HG03354 (cell line): Measurements from ENCODE around the gene OVCA2.
"Not testable (repeated sequence)": the region's sequence is repeated elsewhere in the genome, so short reads cannot be mapped to it uniquely, and the experiment has no call there.

Experiments used
- ATAC-seq: cut with Tn5 transposase; IDR thresholded peaks from one replicate; pipeline ENCODE4 v1.9.1; 2021; ENCODE audit warnings: mild to moderate bottlenecking; ENCODE audit not compliant: unreplicated experiment, poor library complexity, severe bottlenecking

OVCA2 gene

DNA sequence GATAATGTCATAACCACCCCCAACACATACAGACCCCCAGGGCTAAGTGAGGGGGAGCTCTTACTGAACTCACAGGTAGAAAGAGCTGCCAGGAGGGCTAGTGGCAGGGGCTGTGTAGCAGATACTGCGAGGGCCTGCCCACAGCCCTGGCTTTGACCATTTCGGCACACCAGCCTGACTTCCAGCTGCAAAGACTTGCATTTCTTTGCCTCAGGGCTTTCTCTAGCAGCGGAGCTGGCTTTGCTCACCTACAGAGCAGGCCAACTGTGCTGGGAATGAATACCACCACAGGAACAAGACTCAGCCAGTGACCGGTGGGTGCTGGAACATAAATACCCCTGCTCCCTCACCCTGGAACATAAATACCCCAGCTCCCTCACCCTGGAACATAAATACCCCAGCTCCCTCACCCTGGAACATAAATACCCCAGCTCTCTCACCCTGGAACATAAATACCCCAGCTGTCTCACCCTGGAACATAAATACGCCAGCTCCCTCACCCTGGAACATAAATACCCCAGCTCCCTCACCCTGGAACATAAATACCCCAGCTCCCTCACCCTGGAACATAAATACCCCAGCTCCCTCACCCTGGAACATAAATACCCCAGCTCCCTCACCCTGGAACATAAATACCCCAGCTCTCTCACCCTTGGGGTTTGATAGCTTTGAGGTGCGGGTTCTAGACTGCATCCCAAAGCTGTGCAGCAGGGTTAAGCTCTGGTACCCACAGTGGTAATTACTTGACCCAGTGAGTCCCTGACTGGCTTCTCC lies 28.4 kb upstream of the OVCA2 start:
- not testable (repeated sequence) for ATAC-seq

DNA sequence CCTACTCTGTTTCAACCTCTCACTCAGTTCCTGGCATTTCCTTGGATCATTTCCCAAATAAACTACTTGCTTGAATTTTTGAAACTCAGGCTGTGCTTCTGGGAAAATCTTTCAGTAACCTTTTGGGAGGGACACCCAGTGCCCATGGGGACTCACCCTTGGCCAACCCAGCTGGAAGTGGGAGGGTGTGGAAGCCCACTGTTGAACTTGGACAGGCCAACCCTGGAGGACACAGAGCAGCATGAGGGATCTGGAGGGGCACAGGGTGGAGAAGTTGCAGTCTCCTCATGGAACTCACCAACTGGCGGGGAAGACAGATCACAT lies 27.9 kb upstream of the OVCA2 start:
- no peak for ATAC-seq

DNA sequence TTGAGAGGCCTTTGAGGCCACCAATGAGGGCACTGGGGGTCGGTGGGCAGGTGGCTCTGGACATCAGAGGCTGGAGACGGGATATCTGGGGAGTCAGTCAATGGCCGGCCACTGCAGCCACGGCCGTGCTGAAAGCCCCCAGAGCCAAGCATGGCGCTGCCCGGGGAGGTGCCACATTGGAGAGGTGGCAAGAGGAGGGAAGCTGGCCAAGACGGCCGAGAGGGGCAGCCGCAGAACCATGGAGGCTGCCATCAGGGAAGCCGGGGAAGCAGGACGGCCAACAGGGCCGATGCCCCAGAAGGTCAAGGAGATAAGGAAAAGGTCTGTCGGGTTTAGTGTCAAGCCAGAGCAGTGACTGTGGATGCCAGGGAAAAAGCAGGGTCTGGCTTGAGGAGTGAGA lies 26.5 kb upstream of the OVCA2 start:
- ATAC-seq = no peak

DNA sequence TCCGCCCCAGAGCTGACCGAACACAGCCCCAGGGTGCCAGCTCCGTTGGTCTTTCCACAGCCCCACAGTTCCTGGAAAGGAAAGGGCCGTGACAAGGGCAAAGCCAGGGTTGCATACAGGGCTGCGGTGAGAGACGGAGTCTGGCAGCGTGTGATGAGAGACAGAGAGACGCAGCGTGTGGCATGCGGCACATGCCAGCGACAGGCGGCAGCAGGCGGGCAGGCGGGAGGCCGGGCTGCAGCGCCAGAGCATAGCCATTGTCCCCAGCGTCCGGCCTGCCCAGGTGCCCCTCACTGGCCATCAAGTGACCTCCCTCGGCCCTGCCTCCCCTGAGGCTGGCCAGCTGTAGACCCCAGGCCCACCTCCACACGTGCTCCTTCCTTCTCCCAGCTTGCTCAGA lies 25.3 kb upstream of the OVCA2 start:
- ATAC-seq = no peak

GRCh38 chr17:2017274-2017941 lies 24.4 kb upstream of the OVCA2 start:
- no peak for ATAC-seq

DNA sequence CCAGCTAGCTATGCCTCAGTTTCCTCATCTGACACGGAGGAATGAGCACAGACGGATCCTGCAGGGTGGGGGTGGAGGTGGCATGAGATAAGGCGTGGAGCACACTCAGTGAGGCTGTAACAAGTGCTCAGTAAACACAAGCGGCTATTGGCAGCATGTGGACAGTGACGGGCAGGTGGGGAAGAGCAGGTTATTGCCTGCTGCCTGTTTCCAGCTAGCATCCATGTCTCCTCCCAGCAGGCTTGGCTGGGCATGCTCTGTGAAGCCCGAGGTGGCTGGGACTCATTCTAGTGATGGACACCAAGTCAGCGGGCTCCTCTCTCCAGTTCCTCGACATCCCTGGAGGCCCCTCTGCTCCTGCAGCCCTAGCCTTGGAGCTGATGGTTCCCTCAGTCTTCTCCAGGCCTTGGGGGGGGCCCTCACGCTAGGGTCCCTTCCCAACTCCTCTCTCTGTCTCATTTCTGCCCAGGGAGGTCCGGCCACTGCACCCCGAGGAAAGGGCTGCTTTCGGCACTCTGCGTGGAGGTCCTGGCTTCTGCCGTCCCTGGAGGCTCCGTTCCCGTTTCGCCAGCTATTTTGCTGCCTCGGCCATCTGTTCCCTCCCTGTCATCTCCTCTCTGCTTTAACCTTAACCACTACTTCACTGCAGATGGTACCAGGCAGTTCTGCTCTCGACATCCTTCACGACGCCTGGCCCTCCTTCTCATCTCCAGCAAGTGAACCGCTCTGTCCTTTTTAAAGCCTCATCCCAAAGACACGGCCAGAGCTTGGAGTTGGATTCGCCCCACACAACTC lies 22.9 kb upstream of the OVCA2 start:
- ATAC-seq = no peak

DNA sequence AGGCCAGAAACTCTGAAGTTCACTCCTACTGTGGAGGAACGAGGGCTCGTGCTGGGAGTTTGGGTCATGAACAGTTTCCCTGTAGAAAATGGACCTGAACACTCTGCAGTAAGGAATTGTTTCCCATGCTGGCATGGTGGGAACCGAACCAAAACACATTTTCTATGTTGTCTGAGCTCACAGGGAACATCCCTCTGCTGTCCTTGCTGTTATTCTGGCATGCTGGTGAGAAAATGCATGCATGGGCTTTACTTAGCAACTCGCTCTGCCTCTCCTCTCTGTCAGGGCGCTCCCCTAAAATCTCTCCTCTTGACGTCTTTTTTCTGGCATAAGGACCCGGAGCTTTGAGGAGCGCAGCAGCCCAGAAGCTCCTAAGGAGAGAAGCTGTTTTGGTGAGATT lies 22.1 kb upstream of the OVCA2 start:
- ATAC-seq = no peak

- no peak for ATAC-seq
Measured at GRCh38 chr17:2020721-2021120, 21.1 kb upstream of the OVCA2 start.

DNA sequence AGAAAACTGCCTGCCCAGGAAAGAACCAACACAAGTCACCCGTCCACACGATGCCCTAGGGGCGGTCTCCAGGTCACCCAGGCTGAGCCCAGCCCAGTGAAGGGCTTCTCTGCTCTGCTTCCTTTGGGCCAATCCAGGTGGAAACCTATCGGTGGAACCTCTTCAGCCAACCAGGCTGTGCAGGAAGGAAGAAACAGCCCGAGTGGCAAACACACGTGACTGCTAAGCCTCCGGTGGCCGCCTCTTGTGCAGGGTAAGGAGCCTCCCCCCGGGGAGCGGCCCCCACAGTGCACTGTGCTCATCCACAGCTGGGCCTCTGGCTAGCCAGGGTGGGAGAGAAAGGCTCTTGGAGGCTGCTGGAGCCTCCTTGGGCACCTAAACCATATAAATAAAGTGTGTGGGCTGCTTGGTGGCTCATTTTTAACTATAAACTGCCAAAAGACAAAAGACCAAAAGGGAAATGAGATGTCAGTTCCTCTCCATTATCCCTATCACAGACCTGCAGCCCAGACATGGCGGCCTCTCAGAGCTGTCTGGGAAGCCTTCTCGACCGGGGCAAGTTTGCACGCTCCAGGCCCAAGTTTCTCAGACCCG lies 19.1 kb upstream of the OVCA2 start:
- no peak for ATAC-seq

- no peak for ATAC-seq
Measured at GRCh38 chr17:2023256-2023655, 18.6 kb upstream of the OVCA2 start.

DNA sequence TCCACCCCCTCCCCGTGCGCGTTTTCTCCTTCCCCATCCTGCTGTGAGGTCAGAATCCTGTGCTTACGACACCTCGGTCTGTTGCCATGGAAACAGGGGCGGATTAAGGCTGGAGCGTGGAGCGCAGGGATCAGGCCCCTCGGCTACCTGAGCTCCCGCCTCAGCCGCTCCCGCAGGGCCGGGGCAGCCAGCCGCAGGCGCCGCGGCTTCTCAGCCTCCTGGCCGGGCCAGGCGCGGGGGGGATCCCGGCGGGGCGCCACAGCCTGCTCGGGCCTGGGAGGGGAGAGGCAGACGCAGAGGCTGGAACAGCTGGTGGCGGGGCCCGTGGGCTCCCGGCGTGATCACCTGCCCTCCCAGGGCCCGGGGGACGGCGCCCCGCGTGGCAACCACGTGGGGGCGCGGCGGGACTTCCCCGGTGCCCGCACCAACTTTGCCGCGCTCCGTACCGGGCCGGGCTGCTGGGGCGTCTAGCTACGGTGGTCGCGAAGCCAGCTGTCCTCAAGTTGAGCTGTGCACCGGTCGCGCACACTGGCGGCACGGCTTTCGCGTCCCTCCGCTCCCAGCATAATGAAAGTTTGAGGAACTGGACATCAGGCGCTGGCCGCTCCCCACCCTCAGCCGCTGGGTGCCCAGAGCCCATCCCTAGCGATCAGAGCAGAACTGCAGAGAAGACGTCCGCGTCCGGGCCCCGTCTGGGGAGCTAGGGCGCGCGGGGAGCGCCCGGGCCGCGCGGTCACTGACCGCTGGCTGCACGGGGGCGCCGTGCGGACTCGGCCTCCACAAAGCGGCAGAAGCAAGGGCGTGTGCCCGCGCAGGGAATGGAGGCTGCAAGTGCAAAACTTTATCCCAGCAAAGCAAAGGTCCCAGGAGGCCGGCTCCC lies 17.9 kb upstream of the OVCA2 start:
- ATAC-seq = no peak

DNA sequence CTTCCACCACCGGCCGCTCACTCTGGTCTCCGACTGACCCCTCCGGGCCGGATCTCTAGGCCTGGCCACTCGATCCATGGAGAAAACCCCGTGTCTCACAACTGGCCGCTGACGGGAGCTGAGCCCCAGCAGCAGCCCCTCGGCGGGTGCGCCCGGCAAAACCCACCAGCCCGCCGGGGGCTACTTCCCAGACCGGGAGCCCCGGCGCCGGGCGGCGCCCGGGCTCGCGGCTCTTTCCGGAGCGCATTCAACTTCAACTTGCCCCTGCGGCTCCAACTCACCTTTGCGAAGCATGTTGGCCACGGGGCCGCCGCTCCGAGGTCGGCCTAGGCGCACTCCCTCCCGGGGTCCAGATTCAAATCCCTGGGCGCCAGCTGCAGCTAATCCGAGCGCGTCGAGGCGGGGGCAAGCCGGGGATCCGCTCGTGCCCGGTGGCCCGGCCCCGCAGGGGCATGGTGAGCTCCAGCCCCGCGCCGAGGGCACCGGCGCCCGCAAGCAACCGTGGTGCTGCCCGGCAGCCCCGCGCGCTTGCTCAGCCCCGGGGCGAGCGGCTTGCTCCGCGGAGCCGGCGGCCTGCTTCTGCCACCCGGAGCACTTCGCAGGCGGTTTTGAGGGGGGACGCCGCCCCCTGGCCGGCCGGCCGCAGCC lies 17.1 kb upstream of the OVCA2 start:
- ATAC-seq = no peak

DNA sequence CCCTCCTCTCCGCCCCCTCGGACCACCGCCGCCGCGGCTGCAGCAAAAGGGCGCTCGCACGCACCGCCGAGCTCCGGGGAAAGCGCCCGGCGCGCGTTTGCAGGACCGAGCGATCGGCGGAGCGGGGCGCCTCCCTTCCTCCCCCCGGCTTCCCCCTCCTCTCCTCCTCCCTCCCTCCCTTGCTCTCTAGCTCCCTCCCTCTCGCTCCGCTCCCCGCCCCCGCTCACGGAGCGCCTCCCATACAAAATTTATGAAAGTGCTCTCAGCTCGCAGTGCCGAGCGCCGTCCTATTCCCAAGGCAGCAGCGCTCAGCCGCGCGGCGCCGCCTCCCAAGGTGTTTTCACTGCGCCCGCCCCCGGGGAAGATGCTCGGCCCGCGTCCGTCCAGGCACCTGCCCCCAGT lies 16.6 kb upstream of the OVCA2 start, which contains the start of gene RTN4RL1:
RTN4RL1 (minus strand) TSS at position 115 of the 402 bp plus-strand sequence. CDS start 469 bp downstream, outside the sequence.
- no peak for ATAC-seq

DNA sequence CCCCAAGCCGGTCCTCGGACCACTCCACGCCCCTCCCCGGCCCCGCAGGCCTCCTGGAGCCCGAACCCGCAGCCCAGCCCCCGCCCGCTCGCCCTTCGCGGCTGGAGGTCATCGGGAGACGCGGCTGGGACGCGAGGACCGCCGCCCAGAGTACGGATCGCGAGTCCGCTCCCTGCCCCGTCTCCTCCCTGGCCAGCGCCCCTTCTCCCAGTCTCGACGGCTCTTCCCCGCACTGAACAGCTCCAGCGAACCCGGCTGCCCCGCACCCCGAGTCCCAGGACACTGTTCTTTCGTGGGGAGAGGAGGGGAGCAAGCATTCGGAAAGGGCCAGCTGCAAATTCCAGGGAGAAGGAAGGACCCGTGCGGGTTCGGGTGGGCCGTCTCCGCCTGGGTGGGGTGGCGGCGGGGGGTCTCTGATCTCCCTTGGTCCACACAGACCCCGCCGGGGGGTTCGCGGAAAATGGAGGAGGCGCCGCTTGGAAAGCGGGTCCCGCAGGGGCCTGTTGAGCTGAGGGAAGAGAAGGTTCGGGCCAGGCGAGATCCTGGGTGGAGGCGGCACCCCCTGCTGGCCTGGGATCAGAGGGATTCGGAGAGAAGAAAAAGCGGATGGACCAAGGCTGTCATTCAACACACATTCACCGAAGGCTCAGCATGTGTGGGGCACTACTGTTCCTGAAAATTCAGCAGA lies 16.1 kb upstream of the OVCA2 start:
- ATAC-seq = no peak

DNA sequence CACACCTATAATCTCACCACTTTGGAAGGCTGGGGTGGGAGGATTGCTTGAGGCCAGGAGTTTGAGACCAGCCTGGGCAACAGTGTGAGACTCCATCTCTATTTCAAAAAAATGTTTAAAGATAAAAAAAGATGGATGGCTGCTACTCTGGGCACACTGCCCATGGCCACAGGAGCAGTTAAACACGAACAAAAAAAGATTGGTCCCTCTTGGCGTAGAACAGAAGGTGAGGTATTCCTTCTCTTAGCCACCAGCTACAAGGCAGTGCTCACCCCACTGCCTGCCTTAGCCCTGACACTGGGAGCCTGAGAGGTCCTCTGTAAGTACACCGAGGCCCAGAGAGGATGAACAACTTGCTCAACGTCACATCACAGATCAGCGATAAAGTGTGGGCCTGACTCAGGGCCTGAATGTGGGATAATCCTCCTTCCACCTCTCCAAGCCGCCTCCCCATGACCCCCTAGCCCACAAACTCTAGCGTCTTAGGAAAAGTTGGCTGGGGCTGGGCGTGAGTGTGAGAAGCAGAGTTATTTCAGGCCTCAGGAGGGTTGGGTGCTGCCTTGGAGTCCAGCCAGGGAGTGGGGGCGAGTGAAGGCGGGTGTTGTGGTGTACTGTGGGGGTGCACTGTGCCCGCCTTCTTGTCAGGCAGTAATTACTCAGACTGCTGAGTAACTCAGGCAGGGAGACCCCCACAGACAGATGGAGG lies 14.1 kb upstream of the OVCA2 start:
- ATAC-seq = no peak

DNA sequence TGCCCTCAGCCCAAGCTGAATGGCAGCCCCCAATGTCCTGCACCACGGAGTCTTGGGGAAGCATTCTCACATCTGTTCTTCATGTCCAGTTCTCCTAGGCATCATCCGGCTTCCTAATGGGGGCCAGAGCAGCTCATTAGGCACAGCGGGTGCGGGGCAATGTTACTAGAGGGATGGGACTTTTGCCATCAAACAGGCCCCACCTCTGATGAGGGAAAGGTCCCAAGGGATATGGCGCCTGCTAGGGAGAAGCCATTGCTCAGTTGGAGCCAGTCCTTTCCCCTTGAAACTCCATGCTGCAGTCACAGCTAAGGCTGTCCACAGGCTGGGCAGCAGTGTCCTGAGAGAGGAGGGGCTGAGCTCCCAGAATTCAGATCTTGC lies 13.6 kb upstream of the OVCA2 start:
- ATAC-seq = no peak

DNA sequence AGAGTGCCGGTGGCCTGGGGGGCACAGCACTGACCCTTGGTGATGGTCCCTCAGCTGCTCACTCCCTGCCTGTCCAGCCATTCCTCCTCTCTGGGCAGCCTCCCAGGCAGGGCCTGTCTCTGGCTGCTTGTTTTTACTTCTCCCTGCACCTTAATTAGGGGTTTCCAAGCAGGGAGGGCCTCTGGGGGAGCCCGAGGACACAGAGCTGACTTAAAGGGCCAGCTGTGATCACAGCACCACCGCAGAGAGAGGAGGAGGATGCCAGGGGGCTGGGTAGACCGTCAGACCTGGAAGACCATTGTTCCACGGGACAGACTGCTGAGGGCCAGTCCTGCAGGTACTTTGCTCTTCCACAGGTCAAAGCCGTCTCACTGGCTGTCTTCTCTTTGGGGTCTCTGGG lies 13.1 kb upstream of the OVCA2 start:
- ATAC-seq = no peak
